Right cardiac atrium (tissue), 5 donors: ENCODE results near the gene NPHS1. TPM values are rescaled to one million over a fixed set of nuclear protein-coding genes. Genes with fewer than 3 reads are reported as not detected.

Source experiments
- ATAC-seq, 2 donors: fragments of 200-7000 bp; cut with Tn5 transposase; one replicate each; pipeline versions ENCODE4 v1.8.0 to v1.9.1; 2020; ENCODE audit warnings: moderate library complexity in 2 of 2, mild to moderate bottlenecking in 1 of 2
- DNase-seq, 3 donors: peaks; one replicate each; pipeline ENCODE4 v3.0.0-alpha.2; 2020
- H3K27ac ChIP-seq: one replicate; pipeline ENCODE4 v1.5.1; 2013; ENCODE audit warnings: mild to moderate bottlenecking, low read length, control low read depth, moderate library complexity
- H3K27me3 ChIP-seq: one replicate; pipeline ENCODE4 v1.6.1; 2013; ENCODE audit not compliant: control insufficient read depth, insufficient read depth
- H3K4me1 ChIP-seq: one replicate; pipeline ENCODE4 v1.6.1; 2013; ENCODE audit warnings: low read length; ENCODE audit not compliant: control insufficient read depth, insufficient read depth
- H3K4me3 ChIP-seq: one replicate; pipeline ENCODE4 v1.5.1; 2013; ENCODE audit warnings: low read length, control low read depth
- H3K9me3 ChIP-seq: one replicate; pipeline ENCODE4 v1.6.1; 2013; ENCODE audit warnings: low read length; ENCODE audit not compliant: control insufficient read depth
- WGBS: extraction: QIAGEN DNeasy Blood & Tissue Kit; methylation state at CpG from one replicate; pipeline ENCODE4 v1.1.7; 2013; 5-methylcytosine and 5-hydroxymethylcytosine counted together
- intact Hi-C, 4 donors: fragments of 100-400 bp; cut with DNase I; formaldehyde crosslinking; loops; one replicate each; pipeline versions ENCODE4 v1.11.0 to v1.14.0; 2022 to 2023
- polyA plus RNA-seq: library from polyadenylated mRNA; stranded (reverse); fragments of 200-250 nt; gene quantifications from one replicate; pipeline ENCODE4 v1.2.3, GENCODE V29; 2013
- total RNA-seq, 4 donors: library from RNA; stranded (reverse); fragmentation: NEBNext Ultra II Directional; extraction: Animal tissue kit (Norgen Biotek cat#: 25700); gene quantifications; one replicate each; pipeline ENCODE4 v1.2.1, GENCODE V29; 2021
- donor health status: healthy with polysubstance abuse.
- donor health status: DM: no; HTN: yes; CAD: no.
- donor health status: DM: no; HTN: no; CAD: no.
- donor health status: DM: no; HTN: yes; CAD: no; lungs with severe emphysema.
- donor health status: DM: yes; HTN: yes; CAD: no.

NPHS1 gene
- total and polyA plus RNA-seq, 5 donors: not detected

GRCh38 chr19:35792312-35792711, 60.0 kb downstream of the NPHS1 start:
- Histone ChIP-seq H3K4me1 (no peaks in the 10 kb centered on the region), H3K4me3 (no peak overlapping the region), H3K9me3 (no peaks in the 10 kb centered on the region), H3K27me3 (no peaks in the 10 kb centered on the region), H3K27ac (no peak overlapping the region)
- ATAC-seq (no peak), DNase-seq (no peak)
- 81% methylated on average over 15 of the region's 15 CpGs for WGBS
- intact Hi-C loops: no loop called here

- Histone ChIP-seq H3K4me3 (no peak overlapping the region), H3K4me1 (no peaks in the 10 kb centered on the region), H3K9me3 (no peaks in the 10 kb centered on the region), H3K27me3 (no peaks in the 10 kb centered on the region), H3K27ac (no peak overlapping the region)
- ATAC-seq: no peak
- 89% methylated on average over 9 of the region's 9 CpGs for WGBS
- no peak for DNase-seq
- intact Hi-C loops: no loop called here
These were observed 60.5 kb downstream of the NPHS1 start for GRCh38 chr19:35791814-35792279.

GRCh38 chr19:35790981-35791813, 61.1 kb downstream of the NPHS1 start:
- DNase-seq (peak in 1 of 3 donors; percentile 51), ATAC-seq (no peak)
- Histone ChIP-seq H3K4me3 (no peak overlapping the region), H3K27me3 (no peaks in the 10 kb centered on the region), H3K9me3 (no peaks in the 10 kb centered on the region), H3K27ac (no peak overlapping the region), H3K4me1 (no peaks in the 10 kb centered on the region)
- intact Hi-C loops: no loop called here
- WGBS: 56% methylated on average over 20 of the region's 20 CpGs

- intact Hi-C loops: no loop called here
- WGBS: 84% methylated on average over 19 of the region's 19 CpGs
- Histone ChIP-seq H3K27ac (no peak overlapping the region), H3K9me3 (no peaks in the 10 kb centered on the region), H3K27me3 (no peaks in the 10 kb centered on the region), H3K4me1 (no peaks in the 10 kb centered on the region), H3K4me3 (no peak overlapping the region)
- DNase-seq: no peak
- peak in 1 of 2 donors; percentile 4 for ATAC-seq
These were observed 62.0 kb downstream of the NPHS1 start for GRCh38 chr19:35789978-35790944.

- intact Hi-C loops: no loop called here
- Histone ChIP-seq H3K27ac (no peak overlapping the region), H3K4me1 (no peaks in the 10 kb centered on the region), H3K27me3 (no peaks in the 10 kb centered on the region), H3K9me3 (no peaks in the 10 kb centered on the region), H3K4me3 (no peak overlapping the region)
- ATAC-seq (no peak), DNase-seq (no peak)
- 85% methylated on average over 11 of the region's 11 CpGs for WGBS
These were observed 62.9 kb downstream of the NPHS1 start for GRCh38 chr19:35789195-35789977.

- no peaks in the 10 kb centered on the region for H3K9me3 ChIP-seq
- intact Hi-C loops: no loop called here
- 80% methylated on average over 12 of the region's 12 CpGs for WGBS
These were observed 63.9 kb downstream of the NPHS1 start for GRCh38 chr19:35788205-35788960.

GRCh38 chr19:35787227-35787799, 65.0 kb downstream of the NPHS1 start:
- WGBS: 96% methylated on average over 15 of the region's 15 CpGs
- intact Hi-C loops: no loop called here
- no peaks in the 10 kb centered on the region for H3K27me3 ChIP-seq
- no peaks in the 10 kb centered on the region for H3K9me3 ChIP-seq
- H3K4me1 ChIP-seq: no peaks in the 10 kb centered on the region
- H3K27ac ChIP-seq: no peak overlapping the region
- ATAC-seq (no peak), DNase-seq (no peak)
- no peak overlapping the region for H3K4me3 ChIP-seq

More at GRCh38 chr19:35788205-35788960, 63.9 kb downstream of the NPHS1 start:
- no peak for ATAC-seq
- Histone ChIP-seq H3K27ac (no peak overlapping the region), H3K4me3 (no peak overlapping the region), H3K27me3 (no peaks in the 10 kb centered on the region), H3K4me1 (no peaks in the 10 kb centered on the region)
- no peak for DNase-seq

- no peaks in the 10 kb centered on the region for H3K27me3 ChIP-seq
- no peak overlapping the region for H3K4me3 ChIP-seq
- DNase-seq (no peak), ATAC-seq (no peak)
- no peaks in the 10 kb centered on the region for H3K4me1 ChIP-seq
- H3K27ac ChIP-seq: no peak overlapping the region
- intact Hi-C loops: no loop called here
- 90% methylated on average over 31 of the region's 31 CpGs for WGBS
- H3K9me3 ChIP-seq: no peaks in the 10 kb centered on the region
These were observed 65.8 kb downstream of the NPHS1 start for GRCh38 chr19:35786299-35787160.

- Histone ChIP-seq H3K4me3 (no peak overlapping the region), H3K4me1 (no peaks in the 10 kb centered on the region), H3K9me3 (no peaks in the 10 kb centered on the region), H3K27ac (no peak overlapping the region), H3K27me3 (no peaks in the 10 kb centered on the region)
- intact Hi-C loops: no loop called here
- no peak for ATAC-seq
- 89% methylated on average over 10 of the region's 10 CpGs for WGBS
- DNase-seq: no peak
These were observed 67.0 kb downstream of the NPHS1 start for GRCh38 chr19:35785339-35785627.
